HCT116 (cell line): ENCODE data around the gene UPK3A. TPM values are rescaled to one million over a fixed set of nuclear protein-coding genes. Genes with fewer than 3 reads are reported as not detected.

ENCODE experiments used
- ATAC-seq: fragments of 200-7000 bp; cut with Tn5 transposase; 2 replicates; pipeline ENCODE4 v1.9.1; 2020; ENCODE audit warnings: mild to moderate bottlenecking, moderate library complexity
- BruUV-seq: library from RNA; stranded (reverse); fragments of 400-500 nt; replicated peaks from 2 replicates; lab custom pipeline; 2021; lab: Mats Ljungman, UMichigan
- CTCF ChIA-PET: fragments of 300-600 bp; sonication (Branson Sonifier 250); formaldehyde crosslinking; loops from one replicate; lab custom pipeline; 2021; ENCODE audit warnings: antibody characterized with exemption; lab: Charles Lee
- POLR2A ChIA-PET: fragments of 300-600, 350-600 bp; sonication (Branson Sonifier 250); formaldehyde crosslinking; loops from one replicate; lab custom pipeline; 2021; ENCODE audit warnings: antibody characterized with exemption; lab: Charles Lee
- RAD21 ChIA-PET, 2 experiments: fragments of 300-600 bp; sonication (Branson Sonifier 250); formaldehyde crosslinking; loops; one replicate each; lab custom pipeline; 2023; ENCODE audit warnings: low total read pairs in 2 of 2; ENCODE audit not compliant: uncharacterized antibody in 2 of 2, unreplicated experiment in 2 of 2, low non-redundant PET in 1 of 2; lab: Charles Lee
- DNase-seq: peaks from one replicate; pipeline ENCODE4 v3.0.0-alpha.2; 2010; ENCODE audit warnings: low read depth, low spot score
- H2AFZ ChIP-seq: fragments of 200-600 bp; shearing (Covaris generic), sonication (generic); 2 replicates; pipeline ENCODE4 v1.6.1; 2017; ENCODE audit warnings: low read depth, mixed run types, mixed read lengths, antibody characterized with exemption, low read length; ENCODE audit not compliant: poor library complexity, severe bottlenecking
- H3K27ac ChIP-seq: 2 replicates; pipeline ENCODE4 v1.5.1; 2012; ENCODE audit warnings: low read depth, low read length
- H3K27me3 ChIP-seq: fragments of 200-600 bp; sonication (generic); 2 replicates; pipeline ENCODE4 v1.6.1; 2016; ENCODE audit warnings: mixed run types, low read length, mixed read lengths; ENCODE audit not compliant: insufficient read depth
- H3K36me3 ChIP-seq, 2 experiments: fragments of 200-500 bp in 1 of 2; fragments of 200-600 bp in 1 of 2; sonication (Bioruptor generic) in 1 of 2; sonication (generic) in 1 of 2; 2 replicates each; pipeline versions ENCODE4 v1.5.1 to v1.6.1; 2014 to 2016; ENCODE audit warnings: low read length in 2 of 2, inconsistent platforms in 1 of 2, mixed read lengths in 1 of 2, mixed run types in 1 of 2; ENCODE audit not compliant: insufficient read depth in 2 of 2, control insufficient read depth in 1 of 2
- H3K4me1 ChIP-seq, 2 experiments: fragments of 200-600 bp in 1 of 2; sonication (generic) in 1 of 2; 2 replicates each; pipeline versions ENCODE4 v1.5.1 to v1.6.1; 2012 to 2017; ENCODE audit warnings: low read length in 2 of 2, inconsistent platforms in 1 of 2, mild to moderate bottlenecking in 1 of 2, mixed read lengths in 1 of 2, mixed run types in 1 of 2, moderate library complexity in 1 of 2; ENCODE audit not compliant: insufficient read depth in 2 of 2, control insufficient read depth in 1 of 2
- H3K4me2 ChIP-seq: fragments of 200-600 bp; sonication (generic); 2 replicates; pipeline ENCODE4 v1.6.1; 2017; ENCODE audit warnings: mixed run types, low read length, mixed read lengths
- H3K4me3 ChIP-seq, 2 experiments: fragments of 200-600 bp in 1 of 2; sonication (generic) in 1 of 2; replicated peaks in 1 of 2; 2 replicates each; pipeline ENCODE4 v1.5.1; 2011 to 2016; ENCODE audit warnings: low read length in 2 of 2, control low read depth in 1 of 2, low read depth in 1 of 2, mild to moderate bottlenecking in 1 of 2, mixed read lengths in 1 of 2, mixed run types in 1 of 2
- H3K79me2 ChIP-seq: fragments of 200-600 bp; sonication (generic); 2 replicates; pipeline ENCODE4 v1.6.1; 2017; ENCODE audit warnings: mild to moderate bottlenecking, mixed run types, low read length, moderate library complexity, mixed read lengths; ENCODE audit not compliant: insufficient read depth
- H3K9ac ChIP-seq: fragments of 200-600 bp; sonication (generic); 2 replicates; pipeline ENCODE4 v1.6.1; 2016; ENCODE audit warnings: low read length, mixed read lengths
- H3K9me2 ChIP-seq: fragments of 200-600 bp; sonication (generic), shearing (Covaris generic); 2 replicates; pipeline ENCODE4 v1.6.1; 2017; ENCODE audit warnings: mixed run types, mild to moderate bottlenecking, moderate library complexity; ENCODE audit not compliant: insufficient read depth
- H3K9me3 ChIP-seq, 2 experiments: fragments of 200-500 bp in 1 of 2; fragments of 200-600 bp in 1 of 2; sonication (Bioruptor generic) in 1 of 2; sonication (generic) in 1 of 2; 2 replicates each; pipeline ENCODE4 v1.6.1; 2014 to 2017; ENCODE audit warnings: low read length in 2 of 2, mixed read lengths in 2 of 2, inconsistent platforms in 1 of 2, low read depth in 1 of 2, mild to moderate bottlenecking in 1 of 2, mixed run types in 1 of 2, moderate library complexity in 1 of 2; ENCODE audit not compliant: control insufficient read depth in 1 of 2, insufficient read depth in 1 of 2
- H4K20me1 ChIP-seq: fragments of 200-600 bp; sonication (generic), shearing (Covaris generic); 2 replicates; pipeline ENCODE4 v1.6.1; 2017; ENCODE audit warnings: mixed run types, mild to moderate bottlenecking, moderate library complexity; ENCODE audit not compliant: insufficient read depth
- CBX3 ChIP-seq: IDR thresholded peaks from 2 replicates; pipeline ENCODE4 v1.6.1; 2012; ENCODE audit warnings: low read depth
- EGR1 ChIP-seq: IDR thresholded peaks from 2 replicates; pipeline ENCODE4 v1.6.1; 2012; ENCODE audit warnings: low read depth
- ELF1 ChIP-seq: IDR thresholded peaks from 2 replicates; pipeline ENCODE4 v1.6.1; 2012; ENCODE audit warnings: low read depth, borderline replicate concordance
- EZH2 ChIP-seq: fragments of 200-600 bp; sonication (generic); IDR thresholded peaks from 2 replicates; pipeline ENCODE4 v1.6.1; 2017; ENCODE audit warnings: antibody characterized with exemption, mixed run types
- JUND ChIP-seq: IDR thresholded peaks from 2 replicates; pipeline ENCODE4 v1.6.1; 2012
- POLR2A ChIP-seq: IDR thresholded peaks from 2 replicates; pipeline ENCODE4 v1.7.0; 2011; ENCODE audit warnings: borderline replicate concordance; ENCODE audit not compliant: insufficient read depth, insufficient read length; ENCODE audit errors: extremely low read depth
- POLR2AphosphoS5 ChIP-seq: IDR thresholded peaks from 2 replicates; pipeline ENCODE4 v1.6.1; 2011; ENCODE audit warnings: mild to moderate bottlenecking, low read depth, low read length, moderate library complexity
- RAD21 ChIP-seq: IDR thresholded peaks from 2 replicates; pipeline ENCODE4 v1.6.1; 2012; ENCODE audit warnings: low read depth, mild to moderate bottlenecking
- SIN3A ChIP-seq: IDR thresholded peaks from 2 replicates; pipeline ENCODE4 v1.6.1; 2012; ENCODE audit warnings: low read depth
- SP1 ChIP-seq: IDR thresholded peaks from 2 replicates; pipeline ENCODE4 v1.6.1; 2012; ENCODE audit warnings: low read depth
- SRF ChIP-seq: IDR thresholded peaks from 2 replicates; pipeline ENCODE4 v1.6.1; 2012; ENCODE audit warnings: low read depth
- TCF7L2 ChIP-seq: IDR thresholded peaks from 2 replicates; pipeline ENCODE4 v1.7.0; 2011; ENCODE audit warnings: borderline replicate concordance, inconsistent platforms; ENCODE audit not compliant: insufficient read depth, insufficient read length; ENCODE audit errors: extremely low read depth
- YY1 ChIP-seq: IDR thresholded peaks from 2 replicates; pipeline ENCODE4 v1.6.1; 2011; ENCODE audit warnings: low read length, low read depth, moderate library complexity, mild to moderate bottlenecking; ENCODE audit not compliant: insufficient replicate concordance; ENCODE audit errors: extremely low read depth
- intact Hi-C: fragments of 100-400 bp; cut with micrococcal nuclease; formaldehyde crosslinking; loops from 2 replicates; pipeline ENCODE4 v1.10.0; 2022
- total RNA-seq: library from RNA; stranded (reverse); gene quantifications from one replicate; pipeline ENCODE4 v1.2.1, GENCODE V29; 2021; ENCODE audit not compliant: unreplicated experiment
- TF ChIP-seq, protein P1 (sequence below): IDR thresholded peaks from 2 replicates; pipeline ENCODE4 v1.6.1; 2012
- TF ChIP-seq, protein P2 (sequence below), 3 experiments: fragments of 200-600 bp in 1 of 3; sonication (generic) in 1 of 3; IDR thresholded peaks in 2 of 3; conservative IDR thresholded peaks in 1 of 3; 2 replicates each; pipeline ENCODE4 v1.5.1; 2012 to 2017; ENCODE audit warnings: low read depth in 2 of 3, low read length in 2 of 3, antibody characterized with exemption in 1 of 3, borderline replicate concordance in 1 of 3, control low read depth in 1 of 3, mild to moderate bottlenecking in 1 of 3, mixed read lengths in 1 of 3, mixed run types in 1 of 3, moderate library complexity in 1 of 3; ENCODE audit not compliant: insufficient read depth in 1 of 3
- TF ChIP-seq, protein P3 (sequence below): IDR thresholded peaks from 2 replicates; pipeline ENCODE4 v1.6.1; 2012
- TF ChIP-seq, protein P4 (sequence below): IDR thresholded peaks from 2 replicates; pipeline ENCODE4 v1.6.1; 2012; ENCODE audit warnings: low read depth

The UPK3A gene
- total RNA-seq, 1 experiment from 2014 or later, result not detected

DNA sequence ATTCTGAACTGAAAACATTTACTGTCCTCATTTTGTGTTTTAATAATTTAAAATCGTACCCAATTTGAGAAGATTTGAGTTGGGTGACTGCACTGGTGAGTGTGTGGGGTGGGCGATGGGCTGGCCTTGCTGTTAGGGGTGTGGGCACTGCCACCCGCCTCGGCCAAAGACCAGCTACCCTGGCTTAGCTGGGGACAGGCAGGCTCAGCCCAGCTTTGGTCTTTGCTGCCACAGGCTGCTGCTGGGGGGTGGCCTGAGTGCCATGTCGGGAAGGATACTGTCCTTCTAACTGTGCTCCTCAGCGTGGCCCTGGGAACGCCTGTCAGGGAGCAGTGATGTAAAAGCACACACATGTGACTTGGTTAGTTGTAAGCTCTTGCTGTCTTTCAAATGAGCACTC is 47.3 kb downstream of the UPK3A start:
- H3K27ac ChIP-seq, result no peak overlapping the region
- no peak for ATAC-seq
- CTCF ChIA-PET, result no interaction called here
- no peak overlapping the region for H2AFZ ChIP-seq
- H3K9ac ChIP-seq, result no peak overlapping the region
- no peaks in the 10 kb centered on the region for H3K27me3 ChIP-seq
- intact Hi-C loops, result no loop called here
- no peaks in the 10 kb centered on the region for H4K20me1 ChIP-seq
- POLR2A ChIA-PET, result no interaction called here
- BruUV-seq, result no TSS peak
- H3K4me2 ChIP-seq, result no peak overlapping the region
- H3K79me2 ChIP-seq, result peaks cover 4% of the 10 kb centered on the region; the same call in 1 of the 2 replicates
- H3K9me3 ChIP-seq, result no peaks in the 10 kb centered on the region
- H3K4me1 ChIP-seq, result no peaks in the 10 kb centered on the region
- no peak overlapping the region for H3K4me3 ChIP-seq
- H3K36me3 ChIP-seq, result peaks cover 14 to 35% of the 10 kb centered on the region in 2 experiments; a peak in 3 of 4 replicates
- H3K9me2 ChIP-seq, result no peaks in the 10 kb centered on the region
- DNase-seq, result no peak
- RAD21 ChIA-PET, result no interaction called here
- TF ChIP-seq EGR1 (no peak), SIN3A (no peak), POLR2A (no peak), POLR2AphosphoS5 (no peak), SP1 (no peak)
- TF ChIP-seq, protein P1, sequence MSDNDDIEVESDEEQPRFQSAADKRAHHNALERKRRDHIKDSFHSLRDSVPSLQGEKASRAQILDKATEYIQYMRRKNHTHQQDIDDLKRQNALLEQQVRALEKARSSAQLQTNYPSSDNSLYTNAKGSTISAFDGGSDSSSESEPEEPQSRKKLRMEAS, result no peak

DNA sequence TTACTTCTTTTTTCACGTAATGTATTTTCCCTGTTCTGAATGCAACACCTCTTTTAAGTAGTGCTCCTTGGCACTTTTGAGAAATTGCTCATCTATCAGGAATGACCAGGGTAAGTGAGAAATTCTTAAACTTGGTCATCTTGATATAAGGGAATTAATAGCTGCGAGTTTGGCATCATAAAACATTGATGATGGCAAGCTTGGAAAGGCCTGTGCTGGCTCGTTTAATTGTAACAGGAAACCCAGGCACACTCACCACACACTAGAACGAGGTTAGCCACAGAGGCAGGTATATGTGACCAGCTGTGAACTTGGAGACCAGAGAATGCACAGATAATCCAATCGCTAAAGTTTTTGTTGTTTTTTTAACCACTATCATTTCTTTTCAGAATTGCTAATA is 49.3 kb downstream of the UPK3A start:
- peaks cover 17 to 38% of the 10 kb centered on the region in 2 experiments; a peak in 3 of 4 replicates for H3K36me3 ChIP-seq
- H3K79me2 ChIP-seq, result no peaks in the 10 kb centered on the region
- TF ChIP-seq SRF, result no peak
- TF ChIP-seq RAD21, result no peak
- TF ChIP-seq, protein P2, sequence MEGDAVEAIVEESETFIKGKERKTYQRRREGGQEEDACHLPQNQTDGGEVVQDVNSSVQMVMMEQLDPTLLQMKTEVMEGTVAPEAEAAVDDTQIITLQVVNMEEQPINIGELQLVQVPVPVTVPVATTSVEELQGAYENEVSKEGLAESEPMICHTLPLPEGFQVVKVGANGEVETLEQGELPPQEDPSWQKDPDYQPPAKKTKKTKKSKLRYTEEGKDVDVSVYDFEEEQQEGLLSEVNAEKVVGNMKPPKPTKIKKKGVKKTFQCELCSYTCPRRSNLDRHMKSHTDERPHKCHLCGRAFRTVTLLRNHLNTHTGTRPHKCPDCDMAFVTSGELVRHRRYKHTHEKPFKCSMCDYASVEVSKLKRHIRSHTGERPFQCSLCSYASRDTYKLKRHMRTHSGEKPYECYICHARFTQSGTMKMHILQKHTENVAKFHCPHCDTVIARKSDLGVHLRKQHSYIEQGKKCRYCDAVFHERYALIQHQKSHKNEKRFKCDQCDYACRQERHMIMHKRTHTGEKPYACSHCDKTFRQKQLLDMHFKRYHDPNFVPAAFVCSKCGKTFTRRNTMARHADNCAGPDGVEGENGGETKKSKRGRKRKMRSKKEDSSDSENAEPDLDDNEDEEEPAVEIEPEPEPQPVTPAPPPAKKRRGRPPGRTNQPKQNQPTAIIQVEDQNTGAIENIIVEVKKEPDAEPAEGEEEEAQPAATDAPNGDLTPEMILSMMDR (IDR thresholded peaks at IDR 0.05 in 2 of 3, conservative IDR thresholded peaks at IDR 0.05 in 1 of 3; ENCODE audit: borderline replicate concordance in 1 of 3, insufficient read depth in 1 of 3, low read depth in 2 of 3, low read length in 2 of 3), result no peak
- TF ChIP-seq TCF7L2, result no peak
- TF ChIP-seq CBX3, result no peak
- no peak for TF ChIP-seq POLR2AphosphoS5
- TF ChIP-seq, protein P3, sequence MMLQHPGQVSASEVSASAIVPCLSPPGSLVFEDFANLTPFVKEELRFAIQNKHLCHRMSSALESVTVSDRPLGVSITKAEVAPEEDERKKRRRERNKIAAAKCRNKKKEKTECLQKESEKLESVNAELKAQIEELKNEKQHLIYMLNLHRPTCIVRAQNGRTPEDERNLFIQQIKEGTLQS, result no peak
- no peak for TF ChIP-seq YY1
- TF ChIP-seq ELF1, result no peak
- TF ChIP-seq EZH2, result no peak
- TF ChIP-seq, protein P4, sequence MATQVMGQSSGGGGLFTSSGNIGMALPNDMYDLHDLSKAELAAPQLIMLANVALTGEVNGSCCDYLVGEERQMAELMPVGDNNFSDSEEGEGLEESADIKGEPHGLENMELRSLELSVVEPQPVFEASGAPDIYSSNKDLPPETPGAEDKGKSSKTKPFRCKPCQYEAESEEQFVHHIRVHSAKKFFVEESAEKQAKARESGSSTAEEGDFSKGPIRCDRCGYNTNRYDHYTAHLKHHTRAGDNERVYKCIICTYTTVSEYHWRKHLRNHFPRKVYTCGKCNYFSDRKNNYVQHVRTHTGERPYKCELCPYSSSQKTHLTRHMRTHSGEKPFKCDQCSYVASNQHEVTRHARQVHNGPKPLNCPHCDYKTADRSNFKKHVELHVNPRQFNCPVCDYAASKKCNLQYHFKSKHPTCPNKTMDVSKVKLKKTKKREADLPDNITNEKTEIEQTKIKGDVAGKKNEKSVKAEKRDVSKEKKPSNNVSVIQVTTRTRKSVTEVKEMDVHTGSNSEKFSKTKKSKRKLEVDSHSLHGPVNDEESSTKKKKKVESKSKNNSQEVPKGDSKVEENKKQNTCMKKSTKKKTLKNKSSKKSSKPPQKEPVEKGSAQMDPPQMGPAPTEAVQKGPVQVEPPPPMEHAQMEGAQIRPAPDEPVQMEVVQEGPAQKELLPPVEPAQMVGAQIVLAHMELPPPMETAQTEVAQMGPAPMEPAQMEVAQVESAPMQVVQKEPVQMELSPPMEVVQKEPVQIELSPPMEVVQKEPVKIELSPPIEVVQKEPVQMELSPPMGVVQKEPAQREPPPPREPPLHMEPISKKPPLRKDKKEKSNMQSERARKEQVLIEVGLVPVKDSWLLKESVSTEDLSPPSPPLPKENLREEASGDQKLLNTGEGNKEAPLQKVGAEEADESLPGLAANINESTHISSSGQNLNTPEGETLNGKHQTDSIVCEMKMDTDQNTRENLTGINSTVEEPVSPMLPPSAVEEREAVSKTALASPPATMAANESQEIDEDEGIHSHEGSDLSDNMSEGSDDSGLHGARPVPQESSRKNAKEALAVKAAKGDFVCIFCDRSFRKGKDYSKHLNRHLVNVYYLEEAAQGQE, result no peak
- no peak for TF ChIP-seq JUND
- TF ChIP-seq, all 23 proteins: peak for 0
- no peak overlapping the region for H3K27ac ChIP-seq
- no peaks in the 10 kb centered on the region for H3K27me3 ChIP-seq
- BruUV-seq, result no TSS peak
- H3K4me3 ChIP-seq, result no peak overlapping the region
- no peaks in the 10 kb centered on the region for H3K4me1 ChIP-seq
- ChIA-PET POLR2A (no interaction called here), CTCF (no interaction called here), RAD21 (no interaction called here)
- intact Hi-C loops, result no loop called here
- H2AFZ ChIP-seq, result no peak overlapping the region
- no peak overlapping the region for H3K9ac ChIP-seq
- no peaks in the 10 kb centered on the region for H3K9me3 ChIP-seq
- no peak for DNase-seq
- H4K20me1 ChIP-seq, result no peaks in the 10 kb centered on the region
- ATAC-seq, result no peak
- H3K9me2 ChIP-seq, result no peaks in the 10 kb centered on the region
- no peak overlapping the region for H3K4me2 ChIP-seq
